GM19324 (cell line): ENCODE results near the gene ZNF717.
"Not testable (repeated sequence)": the region's sequence is repeated elsewhere in the genome, so short reads cannot be mapped to it uniquely, and the experiment has no call there.

ENCODE experiments used
- ATAC-seq: cut with Tn5 transposase; IDR thresholded peaks from one replicate; pipeline ENCODE4 v1.9.1; 2021; ENCODE audit warnings: mild to moderate bottlenecking, moderate library complexity; ENCODE audit not compliant: unreplicated experiment, low FRiP score

ZNF717 gene

DNA sequence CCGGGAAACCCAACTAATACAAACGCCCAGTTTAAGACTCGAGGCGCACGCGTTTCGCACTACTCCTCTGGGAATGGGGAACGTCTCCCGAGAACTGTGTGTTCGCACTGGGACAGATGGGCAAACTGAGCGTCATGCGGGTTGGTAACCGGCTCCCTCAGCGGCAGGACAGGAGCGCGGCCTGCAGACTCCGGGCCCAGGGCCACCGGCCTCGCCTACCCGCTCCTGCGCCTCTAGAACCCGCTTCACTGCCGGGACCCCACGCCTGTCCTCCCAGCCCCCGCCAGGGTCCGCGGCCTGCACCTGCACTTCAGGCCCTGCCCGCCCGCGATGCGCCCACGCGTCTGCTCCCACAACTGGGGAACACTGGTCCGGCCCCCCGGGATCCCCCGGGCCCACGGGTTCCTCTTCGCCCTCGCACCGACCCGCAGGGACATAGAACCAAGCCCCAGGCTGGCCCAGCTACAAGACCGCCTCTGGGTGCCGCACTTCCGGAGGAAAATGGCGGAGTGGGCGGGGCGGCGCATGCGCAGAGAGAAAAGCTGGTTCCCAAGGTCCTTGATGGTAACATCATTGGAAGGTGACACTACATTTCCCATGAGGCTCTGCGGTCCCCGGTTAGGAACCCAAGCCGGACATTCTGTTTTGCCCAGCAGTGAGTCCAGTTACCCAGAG is at the start of gene ZNF717:
Gene ZNF717, minus strand, starts transcription at position 469 of the 675 bp plus-strand sequence. CDS start 2,187 bp downstream, outside the sequence.
- ATAC-seq = not testable (repeated sequence)

DNA sequence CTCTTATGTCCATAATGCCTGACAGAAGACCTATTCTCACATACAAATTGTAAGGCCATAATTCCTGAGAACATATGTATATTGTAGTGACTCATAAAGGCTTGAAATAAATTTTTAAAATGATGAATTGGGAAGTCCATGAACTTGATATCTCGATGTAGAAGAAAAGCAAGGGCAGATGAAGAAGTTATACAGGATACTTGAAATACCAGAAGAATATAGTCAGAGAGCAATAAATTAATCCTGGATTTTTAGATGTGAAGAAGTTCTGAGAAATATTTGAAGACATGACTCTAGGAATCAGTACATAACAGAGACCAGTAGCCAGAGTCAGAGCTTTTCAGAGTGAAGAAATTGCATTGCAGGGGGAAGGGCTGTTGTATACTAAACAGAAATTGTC is 45.7 kb upstream of the ZNF717 start:
- not testable (repeated sequence) for ATAC-seq

DNA sequence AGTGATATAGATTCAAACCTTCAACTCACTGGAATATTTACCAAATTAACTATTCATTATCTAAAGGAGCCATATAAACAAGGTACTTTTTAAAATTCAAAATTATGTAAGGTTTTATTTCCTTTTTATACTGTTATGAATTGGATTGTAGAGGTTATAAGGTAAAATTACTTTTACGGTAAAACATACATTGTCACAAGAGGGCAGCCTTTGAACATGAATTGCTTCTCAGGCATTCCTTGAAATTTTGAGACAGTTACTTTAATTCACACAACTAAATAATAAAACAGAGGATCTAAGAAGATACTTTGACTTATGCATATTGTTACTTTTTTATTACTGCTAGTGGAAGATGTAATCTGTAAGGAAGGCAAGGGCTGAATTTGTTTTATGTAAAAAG is 32.7 kb upstream of the ZNF717 start:
- not testable (repeated sequence) for ATAC-seq

DNA sequence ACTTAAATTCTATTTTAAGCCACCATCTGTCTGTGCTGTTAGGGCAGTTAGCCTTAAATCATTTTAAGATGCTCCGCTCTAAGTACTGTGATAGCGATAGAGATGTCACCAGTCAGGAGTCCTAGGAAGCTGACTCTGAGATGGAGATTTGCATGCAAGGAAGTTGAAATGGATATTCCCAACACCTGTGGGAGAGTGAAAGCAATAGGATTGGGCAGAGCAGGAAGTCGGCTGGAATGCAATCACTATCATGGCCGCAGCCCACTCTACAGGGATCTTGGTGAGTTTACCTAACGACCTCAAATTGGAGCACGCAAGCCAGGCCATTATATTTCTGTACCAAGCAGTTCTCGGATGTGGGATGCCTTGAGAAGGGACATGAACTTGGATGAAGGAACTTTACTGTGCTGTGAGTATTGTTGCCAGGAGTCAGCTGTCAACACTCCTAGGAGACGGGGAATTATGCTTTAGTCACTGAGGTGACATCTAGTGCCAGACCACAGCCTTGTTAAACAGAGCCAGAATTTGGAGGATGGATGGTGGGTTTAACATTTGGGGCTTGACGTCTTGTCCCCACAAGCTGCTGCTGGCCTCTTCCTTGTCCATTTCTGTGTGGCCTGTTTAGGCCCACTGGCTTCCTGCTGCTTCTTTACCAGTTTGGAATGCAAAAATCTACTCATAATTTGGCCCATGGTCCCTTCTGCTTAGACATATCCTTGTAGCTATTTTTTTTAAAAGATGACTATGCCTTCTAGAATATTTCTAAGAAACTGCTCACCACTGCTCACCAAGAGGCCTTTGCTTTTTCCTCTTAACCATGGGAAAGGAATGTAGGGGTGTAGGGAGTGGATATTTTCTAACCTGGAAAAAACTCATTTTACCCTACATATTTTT is 31.2 kb upstream of the ZNF717 start:
- ATAC-seq = not testable (repeated sequence)

DNA sequence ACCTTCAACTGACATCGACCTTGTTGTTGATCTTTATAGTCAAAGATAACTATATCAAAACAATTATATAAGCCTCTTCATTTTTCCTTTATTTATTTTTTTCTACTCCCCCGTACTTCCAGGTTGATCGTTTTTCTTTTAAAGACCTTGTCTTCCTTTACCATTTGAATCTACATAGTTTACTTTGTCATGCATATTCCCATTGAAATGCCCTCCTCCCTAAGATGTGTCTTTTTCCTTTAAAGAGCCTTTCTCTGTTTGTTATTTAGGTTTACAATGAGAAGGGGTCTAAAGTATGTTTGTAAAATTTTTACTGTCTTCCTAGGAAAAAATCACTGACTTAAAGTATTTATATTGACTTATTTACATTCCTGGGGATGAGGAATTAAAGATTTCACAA is 29.4 kb upstream of the ZNF717 start:
- no peak for ATAC-seq

DNA sequence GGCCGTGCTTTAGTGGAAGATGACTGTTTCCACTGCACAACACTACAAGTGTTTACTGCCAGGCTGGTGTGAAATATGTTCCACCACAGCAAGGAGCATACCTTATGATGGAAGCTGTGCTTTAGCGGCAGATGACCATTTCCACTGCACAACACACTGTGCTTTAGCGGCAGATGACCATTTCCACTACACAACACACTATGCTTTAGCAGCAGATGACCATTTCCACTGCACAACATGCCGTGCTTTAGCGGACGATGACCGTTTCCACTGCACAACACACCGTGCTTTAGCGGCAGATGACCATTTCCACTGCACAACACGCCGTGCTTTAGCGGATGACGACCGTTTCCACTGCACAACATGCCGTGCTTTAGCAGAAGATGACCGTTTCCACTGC is 2.8 kb downstream of the ZNF717 start:
- no peak for ATAC-seq

DNA sequence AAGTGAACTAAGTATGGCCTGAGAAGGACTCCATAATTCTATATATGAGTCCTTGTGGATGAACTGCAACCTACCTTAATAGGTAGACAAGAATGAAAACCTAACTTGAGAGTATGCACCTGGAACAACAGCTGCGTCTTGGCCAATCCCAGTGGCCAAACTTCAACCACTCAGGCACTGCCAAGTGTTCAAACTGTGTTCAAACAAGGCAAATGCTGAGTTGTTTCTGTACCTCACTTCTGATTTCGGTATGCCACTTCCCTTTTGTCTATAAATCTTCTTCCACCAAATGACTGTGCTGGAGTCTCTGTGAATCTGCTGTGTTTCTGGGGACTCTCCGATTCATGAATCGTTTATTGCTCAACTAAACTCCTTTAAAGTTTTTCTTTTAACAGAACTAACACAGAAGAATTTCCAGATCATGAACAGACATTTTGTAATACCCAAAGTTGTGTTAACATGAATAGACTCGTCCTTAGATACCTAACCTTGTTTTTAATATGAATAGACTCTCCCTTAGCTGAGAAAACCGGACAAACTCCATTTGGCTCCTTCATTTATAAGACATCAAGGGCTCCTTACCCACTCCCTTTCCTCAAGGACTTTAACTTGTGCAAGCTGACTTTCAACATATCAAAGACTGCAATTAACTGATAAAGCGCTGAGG is 4.1 kb downstream of the ZNF717 start:
- no peak for ATAC-seq

DNA sequence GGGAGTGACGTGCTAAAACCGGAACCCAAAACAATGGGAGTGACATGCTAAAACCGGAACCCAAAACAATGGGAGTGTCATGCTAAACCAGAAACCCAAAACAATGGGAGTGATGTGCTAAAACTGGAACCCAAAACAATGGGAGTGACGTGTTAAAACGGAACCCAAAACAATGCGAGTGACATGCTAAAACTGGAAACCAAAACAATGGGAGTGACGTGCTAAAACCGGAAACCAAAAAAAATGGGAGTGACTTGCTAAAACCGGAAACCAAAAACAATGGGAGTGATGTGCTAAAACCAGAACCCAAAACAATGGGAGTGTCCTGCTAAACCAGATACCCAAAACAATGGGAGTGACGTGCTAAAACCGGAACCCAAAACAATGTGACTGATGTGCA is 7.6 kb downstream of the ZNF717 start:
- ATAC-seq = not testable (repeated sequence)

DNA sequence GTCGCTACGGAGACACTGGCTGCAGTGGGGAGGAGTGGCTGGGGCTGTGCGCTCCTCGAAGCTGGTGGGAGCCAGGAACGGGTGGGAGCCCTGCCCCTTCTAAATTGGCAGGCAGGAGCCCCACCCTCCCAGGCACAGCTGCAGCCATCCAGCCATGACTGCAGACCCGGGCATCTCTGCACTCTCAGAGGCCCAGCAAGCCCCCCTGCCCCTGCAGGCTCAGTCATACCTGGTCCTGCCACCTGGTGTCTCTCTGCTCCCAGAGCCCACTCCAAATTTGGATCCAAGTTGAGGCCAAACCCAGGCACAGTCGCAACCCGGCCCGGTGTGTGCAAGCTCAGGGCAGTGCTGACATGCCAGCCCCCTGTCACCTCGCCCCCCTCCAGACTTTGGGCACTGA is 13.7 kb downstream of the ZNF717 start:
- ATAC-seq = not testable (repeated sequence)

DNA sequence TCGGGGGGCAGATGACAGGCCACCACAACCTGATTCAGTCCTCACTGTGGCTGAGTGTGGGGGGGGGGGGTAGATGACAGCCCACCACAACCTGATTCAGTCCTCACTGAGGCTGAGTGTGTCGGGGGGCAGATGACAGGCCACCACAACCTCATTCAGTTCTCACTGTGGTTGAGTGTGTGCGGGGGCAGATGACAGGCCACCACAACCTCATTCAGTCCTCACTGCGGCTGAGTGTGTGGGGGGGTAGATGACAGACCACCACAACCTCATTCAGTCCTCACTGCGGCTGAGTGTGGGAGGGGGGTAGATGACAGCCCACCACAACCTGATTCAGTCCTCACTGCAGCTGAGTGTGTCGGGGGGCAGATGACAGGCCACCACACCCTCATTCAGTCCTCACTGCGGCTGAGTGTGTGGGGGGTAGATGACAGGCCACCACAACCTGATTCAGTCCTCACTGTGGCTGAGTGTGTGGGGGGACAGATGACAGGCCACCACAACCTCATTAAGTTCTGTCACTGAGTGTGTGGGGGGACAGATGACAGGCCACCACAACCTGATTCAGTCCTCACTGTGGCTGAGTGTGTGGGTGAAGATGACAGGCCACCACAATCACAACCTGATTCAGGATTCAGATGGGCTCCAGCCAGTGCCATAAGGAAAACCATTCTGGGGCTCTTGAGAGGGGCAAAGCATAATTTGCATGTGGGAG is 16.9 kb downstream of the ZNF717 start:
- ATAC-seq = no peak

DNA sequence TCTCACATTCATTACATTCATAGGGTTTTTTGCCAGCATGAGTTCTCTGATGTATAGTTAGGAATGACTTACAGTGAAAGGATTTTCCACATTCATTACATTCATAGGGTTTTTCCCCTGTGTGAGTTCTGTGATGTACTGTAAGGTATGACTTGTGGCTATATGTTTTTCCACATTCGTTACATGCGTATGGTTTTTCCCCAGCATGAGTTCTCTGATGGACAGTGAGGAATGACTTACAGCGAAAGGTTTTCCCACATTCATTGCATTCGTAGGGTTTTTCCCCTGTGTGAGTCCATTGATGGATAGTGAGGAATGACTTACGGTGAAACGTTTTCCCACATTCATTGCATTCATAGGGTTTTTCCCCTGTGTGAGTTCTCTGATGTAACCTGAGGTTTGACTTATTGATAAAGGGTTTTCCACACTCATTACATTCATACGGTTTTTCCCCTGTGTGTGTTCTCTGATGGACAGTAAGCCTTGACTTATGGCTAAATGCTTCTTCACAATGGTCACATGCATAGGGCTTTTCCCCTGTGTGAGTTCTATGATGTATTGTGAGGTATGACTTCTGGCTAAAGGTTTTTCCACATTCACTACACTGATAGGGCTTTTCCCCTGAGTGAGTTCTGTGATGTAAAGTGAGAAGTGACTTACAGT is 47.4 kb downstream of the ZNF717 start:
- ATAC-seq = no peak

DNA sequence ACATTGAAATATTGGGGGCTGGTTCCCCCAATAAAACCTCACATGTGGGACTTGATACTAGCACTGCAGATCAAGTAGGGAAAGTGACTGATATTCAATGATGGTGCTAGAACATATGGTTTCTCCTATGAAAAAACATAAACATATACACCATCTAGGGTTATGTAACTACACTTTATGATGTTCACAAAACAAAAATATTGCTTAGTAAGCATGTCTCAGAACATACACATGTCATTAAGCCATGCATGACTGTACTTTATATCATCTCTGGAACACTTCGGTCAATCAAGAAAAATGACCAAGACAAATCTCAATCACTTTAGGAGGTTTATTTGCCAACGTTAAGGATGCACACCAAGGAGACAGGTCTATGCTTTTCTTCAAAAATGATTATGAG is 57.4 kb downstream of the ZNF717 start:
- no peak for ATAC-seq

DNA sequence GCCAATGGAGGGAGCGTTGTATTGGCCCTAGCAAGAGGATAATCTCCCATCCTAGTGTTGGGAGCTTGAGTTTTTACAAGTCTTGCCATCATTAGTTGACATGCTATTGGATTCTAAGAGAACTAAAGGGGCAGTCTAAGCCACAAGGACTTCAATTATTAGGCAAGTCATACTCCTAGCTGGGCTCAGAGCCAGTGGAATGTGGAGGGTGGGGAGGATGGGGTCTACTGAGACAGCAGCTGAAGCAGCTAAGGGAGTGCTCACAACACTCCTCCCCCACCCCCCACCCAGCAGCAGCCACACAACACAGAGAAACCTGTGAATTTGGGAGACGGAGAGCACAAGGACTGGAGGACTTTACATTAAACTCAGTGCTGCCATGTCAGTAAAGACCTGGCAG is 93.3 kb downstream of the ZNF717 start:
- ATAC-seq = no peak

DNA sequence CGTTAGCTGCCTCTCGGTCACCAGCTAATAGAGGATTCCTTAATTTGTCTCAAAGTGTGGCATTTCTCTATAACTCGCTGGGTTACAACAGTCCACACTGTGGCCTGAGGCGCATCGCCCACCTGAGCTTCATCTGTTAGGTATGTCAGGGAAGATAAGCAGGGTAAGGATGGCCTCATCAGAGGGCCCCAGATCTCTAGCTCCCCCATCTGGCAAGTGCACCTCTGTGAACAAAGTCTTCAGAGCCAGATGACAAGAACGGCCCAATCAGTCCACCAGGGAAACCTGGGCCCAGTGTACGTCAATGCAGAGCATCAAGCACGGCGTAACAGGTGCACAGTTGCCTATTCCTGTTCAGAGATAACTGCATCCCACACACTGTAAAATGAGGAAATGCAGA is 98.0 kb downstream of the ZNF717 start:
- no peak for ATAC-seq
